Fibroblast of lung (primary cell): ENCODE measurements around the gene DOCK7. TPM values are rescaled to one million over a fixed set of nuclear protein-coding genes. Genes with fewer than 3 reads are reported as not detected.

Experiments used
- DNase-seq, 2 donors: peaks; one replicate each; pipeline versions ENCODE4 v3.0.0 to v3.0.0-alpha.2; 2010; ENCODE audit warnings: low read depth in 2 of 2
- H2AFZ ChIP-seq: 2 replicates; pipeline ENCODE4 v1.5.1; 2012; ENCODE audit warnings: low read length, control low read depth, inconsistent platforms
- H3K27ac ChIP-seq: 2 replicates; pipeline ENCODE4 v1.5.1; 2011; ENCODE audit warnings: low read length, control low read depth; ENCODE audit not compliant: insufficient read depth
- H3K27me3 ChIP-seq: 2 replicates; pipeline ENCODE4 v1.5.1; 2011; ENCODE audit warnings: mild to moderate bottlenecking, low read length; ENCODE audit not compliant: control insufficient read depth, insufficient read depth
- H3K36me3 ChIP-seq: 2 replicates; pipeline ENCODE4 v1.5.1; 2011; ENCODE audit warnings: low read length; ENCODE audit not compliant: control insufficient read depth, insufficient read depth
- H3K4me1 ChIP-seq: 2 replicates; pipeline ENCODE4 v1.5.1; 2011; ENCODE audit warnings: low read length; ENCODE audit not compliant: control insufficient read depth, insufficient read depth; ENCODE audit errors: extremely low read depth
- H3K4me2 ChIP-seq: 2 replicates; pipeline ENCODE4 v1.5.1; 2011; ENCODE audit warnings: low read length, control low read depth; ENCODE audit not compliant: insufficient read depth; ENCODE audit errors: extremely low read depth
- H3K4me3 ChIP-seq, 4 experiments: fragments of 200-600 bp in 1 of 4; sonication (generic) in 1 of 4; replicated peaks in 1 of 4; 2 replicates each; pipeline ENCODE4 v1.5.1; 2011 to 2016; ENCODE audit warnings: low read length in 4 of 4, low read depth in 3 of 4, mild to moderate bottlenecking in 3 of 4, control low read depth in 2 of 4, inconsistent platforms in 1 of 4, mixed read lengths in 1 of 4; ENCODE audit not compliant: insufficient read depth in 1 of 4; ENCODE audit errors: control extremely low read depth in 1 of 4
- H3K79me2 ChIP-seq: 2 replicates; pipeline ENCODE4 v1.5.1; 2012; ENCODE audit warnings: mild to moderate bottlenecking, low read length, inconsistent platforms; ENCODE audit not compliant: control insufficient read depth, insufficient read depth
- H3K9ac ChIP-seq: 2 replicates; pipeline ENCODE4 v1.5.1; 2011; ENCODE audit warnings: mild to moderate bottlenecking, low read length, control low read depth; ENCODE audit not compliant: insufficient read depth
- H3K9me3 ChIP-seq: 2 replicates; pipeline ENCODE4 v1.5.1; 2012; ENCODE audit warnings: low read depth, low read length; ENCODE audit not compliant: control insufficient read depth, insufficient read depth
- H4K20me1 ChIP-seq: 2 replicates; pipeline ENCODE4 v1.5.1; 2011; ENCODE audit warnings: low read length; ENCODE audit not compliant: control insufficient read depth, insufficient read depth; ENCODE audit errors: extremely low read depth
- EZH2 ChIP-seq: IDR thresholded peaks from 2 replicates; pipeline ENCODE4 v1.5.1; 2012; ENCODE audit warnings: low read length, control low read depth, mild to moderate bottlenecking; ENCODE audit errors: missing control alignments
- polyA plus RNA-seq, 2 donors: library from polyadenylated mRNA; depleted of rRNA in 1 of 2; stranded (reverse) in 1 of 2; unstranded in 1 of 2; fragments of >200 nt; gene quantifications; 2 replicates each; pipeline ENCODE4 v1.2.1, GENCODE V29; 2011 to 2012; ENCODE audit warnings: missing spikeins in 1 of 2
- total RNA-seq: library from RNA; depleted of rRNA; stranded (reverse); fragments of >200 nt; gene quantifications from 2 replicates; pipeline ENCODE4 v1.2.1, GENCODE V29; 2014
- TF ChIP-seq, protein P1 (sequence below), 2 donors: IDR thresholded peaks in 1 of 2; conservative IDR thresholded peaks in 1 of 2; 1 replicate in 1 of 2; 2 replicates in 1 of 2; pipeline ENCODE4 v1.5.1; 2011 to 2012; ENCODE audit warnings: low read length in 2 of 2, control low read depth in 1 of 2, inconsistent platforms in 1 of 2, low read depth in 1 of 2, mild to moderate bottlenecking in 1 of 2

DOCK7 gene
- total and polyA plus RNA-seq, 2 donors (not counting 1 experiment from before 2014, with no cell fraction given): 66.5 to 153 TPM

DNA sequence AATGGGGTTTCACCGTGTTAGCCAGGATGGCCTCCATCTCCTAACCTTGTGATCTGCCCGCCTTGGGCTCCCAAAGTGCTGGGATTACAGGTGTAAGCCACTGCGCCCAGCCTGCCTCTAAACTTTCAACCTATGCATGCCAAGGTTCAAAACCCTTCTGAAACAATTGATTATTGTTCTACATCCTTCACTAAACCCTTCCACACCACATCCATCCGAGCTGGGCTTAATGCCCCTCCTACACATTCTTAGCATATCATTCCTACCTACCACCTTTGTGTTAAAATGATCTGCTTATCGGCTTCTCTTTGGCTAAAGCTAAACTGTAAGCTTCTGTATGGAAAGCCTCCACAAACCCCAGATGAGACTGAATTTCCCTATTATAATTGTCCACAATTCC is 40.8 kb upstream of the DOCK7 start:
- no peak for DNase-seq
- Histone ChIP-seq H4K20me1 (no peaks in the 10 kb centered on the region), H3K4me3 (no peak overlapping the region), H3K9ac (no peak overlapping the region), H3K36me3 (no peaks in the 10 kb centered on the region), H3K27ac (no peak overlapping the region), H3K27me3 (no peaks in the 10 kb centered on the region), H3K9me3 (no peaks in the 10 kb centered on the region), H2AFZ (no peak overlapping the region), H3K4me2 (no peak overlapping the region), H3K79me2 (no peaks in the 10 kb centered on the region), H3K4me1 (peaks cover 7% of the 10 kb centered on the region)
- TF ChIP-seq, protein P1, sequence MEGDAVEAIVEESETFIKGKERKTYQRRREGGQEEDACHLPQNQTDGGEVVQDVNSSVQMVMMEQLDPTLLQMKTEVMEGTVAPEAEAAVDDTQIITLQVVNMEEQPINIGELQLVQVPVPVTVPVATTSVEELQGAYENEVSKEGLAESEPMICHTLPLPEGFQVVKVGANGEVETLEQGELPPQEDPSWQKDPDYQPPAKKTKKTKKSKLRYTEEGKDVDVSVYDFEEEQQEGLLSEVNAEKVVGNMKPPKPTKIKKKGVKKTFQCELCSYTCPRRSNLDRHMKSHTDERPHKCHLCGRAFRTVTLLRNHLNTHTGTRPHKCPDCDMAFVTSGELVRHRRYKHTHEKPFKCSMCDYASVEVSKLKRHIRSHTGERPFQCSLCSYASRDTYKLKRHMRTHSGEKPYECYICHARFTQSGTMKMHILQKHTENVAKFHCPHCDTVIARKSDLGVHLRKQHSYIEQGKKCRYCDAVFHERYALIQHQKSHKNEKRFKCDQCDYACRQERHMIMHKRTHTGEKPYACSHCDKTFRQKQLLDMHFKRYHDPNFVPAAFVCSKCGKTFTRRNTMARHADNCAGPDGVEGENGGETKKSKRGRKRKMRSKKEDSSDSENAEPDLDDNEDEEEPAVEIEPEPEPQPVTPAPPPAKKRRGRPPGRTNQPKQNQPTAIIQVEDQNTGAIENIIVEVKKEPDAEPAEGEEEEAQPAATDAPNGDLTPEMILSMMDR (conservative IDR thresholded peaks at IDR 0.05 in 1 of 2, IDR thresholded peaks at IDR 0.05 in 1 of 2; ENCODE audit: low read depth in 1 of 2, low read length in 2 of 2): no peak
- no peak for TF ChIP-seq EZH2

DNA sequence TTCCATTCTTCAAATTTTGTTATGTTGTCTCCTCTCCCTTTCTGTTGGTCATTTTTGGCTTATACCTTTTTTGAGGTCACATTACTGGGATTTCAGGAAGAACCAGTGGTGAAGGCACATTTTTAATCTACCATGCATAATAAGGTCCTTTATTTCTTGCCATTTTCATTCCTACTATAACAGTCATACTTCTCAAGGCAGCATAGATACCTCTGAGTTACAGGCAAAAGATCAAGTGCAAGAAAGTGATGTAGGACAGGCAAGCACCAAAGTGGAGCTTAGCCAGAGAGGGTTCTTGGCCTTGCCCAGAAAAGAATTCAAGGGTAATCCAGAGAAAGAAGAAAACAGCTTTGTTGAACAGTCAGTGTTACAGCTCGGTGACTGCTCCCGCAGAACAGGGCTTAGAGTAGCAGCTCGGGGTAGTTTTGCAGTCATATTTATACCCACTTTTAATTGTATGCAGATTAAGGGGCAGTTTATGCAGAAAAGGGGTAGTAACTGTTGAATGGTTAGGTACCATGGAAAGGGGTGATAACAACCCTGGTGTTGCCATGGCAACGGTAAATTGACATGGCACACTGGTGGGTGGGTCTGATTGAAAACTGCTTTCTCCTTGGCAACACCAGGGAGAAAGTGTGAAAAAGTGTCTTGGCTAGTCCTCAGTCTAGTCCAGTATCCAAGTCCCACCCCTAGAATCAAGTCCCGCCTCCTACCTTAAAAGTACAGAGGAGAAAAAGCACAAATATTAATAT is 39.6 kb upstream of the DOCK7 start:
- Histone ChIP-seq H3K36me3 (no peaks in the 10 kb centered on the region), H3K9me3 (no peaks in the 10 kb centered on the region), H3K4me1 (peaks cover 7% of the 10 kb centered on the region), H4K20me1 (no peaks in the 10 kb centered on the region), H3K4me3 (no peak overlapping the region), H3K27ac (peak overlapping the region; percentile 7), H3K79me2 (no peaks in the 10 kb centered on the region), H2AFZ (no peak overlapping the region), H3K9ac (no peak overlapping the region), H3K27me3 (no peaks in the 10 kb centered on the region), H3K4me2 (no peak overlapping the region)
- peak in 1 of 2 donors; percentile 67 for DNase-seq
- TF ChIP-seq, protein P1 (conservative IDR thresholded peaks at IDR 0.05 in 1 of 2, IDR thresholded peaks at IDR 0.05 in 1 of 2; ENCODE audit: low read depth in 1 of 2, low read length in 2 of 2): no peak
- TF ChIP-seq EZH2: no peak

DNA sequence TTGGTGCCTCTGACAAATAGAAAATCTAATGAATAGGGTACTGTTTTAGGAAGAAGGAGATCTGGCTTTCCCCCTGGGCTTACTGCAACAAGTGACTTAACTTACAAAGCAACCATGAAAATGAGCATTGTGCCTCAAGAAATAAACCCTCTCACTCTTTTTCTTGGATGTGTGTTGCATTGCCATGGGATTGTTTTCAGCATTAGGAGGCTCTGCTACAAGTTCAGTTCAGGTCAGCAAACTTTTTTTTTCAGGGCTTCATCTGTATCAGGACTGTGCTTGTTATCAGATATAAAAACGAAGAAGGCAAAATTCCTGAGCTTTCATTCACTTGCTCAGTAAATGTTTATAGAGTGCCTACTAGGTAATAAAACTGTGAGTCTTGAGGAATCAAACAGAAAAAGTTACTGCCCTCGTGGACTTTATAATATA is 37.8 kb upstream of the DOCK7 start:
- H4K20me1 ChIP-seq: no peaks in the 10 kb centered on the region
- H3K9me3 ChIP-seq: no peaks in the 10 kb centered on the region
- no peak overlapping the region for H3K4me3 ChIP-seq
- no peaks in the 10 kb centered on the region for H3K79me2 ChIP-seq
- peak overlapping the region; percentile 38 for H3K27ac ChIP-seq
- peaks cover 7% of the 10 kb centered on the region for H3K4me1 ChIP-seq
- peak overlapping the region; percentile 3 for H3K4me2 ChIP-seq
- H3K36me3 ChIP-seq: no peaks in the 10 kb centered on the region
- H3K9ac ChIP-seq: no peak overlapping the region
- H3K27me3 ChIP-seq: no peaks in the 10 kb centered on the region
- H2AFZ ChIP-seq: peak overlapping the region; percentile 4
- DNase-seq: peak in 1 of 2 donors; percentile 30
- TF ChIP-seq, protein P1 (conservative IDR thresholded peaks at IDR 0.05 in 1 of 2, IDR thresholded peaks at IDR 0.05 in 1 of 2; ENCODE audit: low read depth in 1 of 2, low read length in 2 of 2): no peak
- no peak for TF ChIP-seq EZH2
